ENCODE measurements around the gene LRRC4C. TPM values are rescaled to one million over a fixed set of nuclear protein-coding genes. Genes with fewer than 3 reads are reported as not detected.

LRRC4C gene
- total and polyA plus RNA-seq, 2 donors (not counting 1 experiment from before 2014, with no cell fraction given): under 0.01 to 0.02 TPM

DNA sequence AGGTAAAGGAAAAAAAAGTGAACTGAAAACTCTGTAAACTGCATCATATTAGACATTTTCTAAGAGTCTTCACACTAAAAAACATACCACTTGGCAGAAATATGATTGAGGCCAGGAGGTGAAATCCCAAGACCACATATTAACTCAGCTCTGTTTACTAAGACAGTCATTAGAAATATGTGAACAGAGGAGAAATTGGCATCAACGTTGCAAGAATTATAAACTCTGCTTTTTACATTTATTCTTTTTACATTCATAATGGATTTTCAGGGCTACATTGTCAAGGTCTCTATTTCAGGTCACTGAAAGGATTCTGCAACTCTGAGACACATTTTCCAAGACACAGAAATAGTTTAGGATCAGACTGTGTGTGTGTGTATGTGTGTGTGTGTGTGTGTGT, 1364.0 kb downstream of the LRRC4C start:
- TF ChIP-seq EZH2 (IDR thresholded peaks at IDR 0.05; ENCODE audit: low read length, missing control alignments): no peak
- no peak for TF ChIP-seq CTCF (conservative IDR thresholded peaks at IDR 0.05 in 1 of 2, IDR thresholded peaks at IDR 0.05 in 1 of 2; ENCODE audit: low read depth in 1 of 2, low read length in 2 of 2)

DNA sequence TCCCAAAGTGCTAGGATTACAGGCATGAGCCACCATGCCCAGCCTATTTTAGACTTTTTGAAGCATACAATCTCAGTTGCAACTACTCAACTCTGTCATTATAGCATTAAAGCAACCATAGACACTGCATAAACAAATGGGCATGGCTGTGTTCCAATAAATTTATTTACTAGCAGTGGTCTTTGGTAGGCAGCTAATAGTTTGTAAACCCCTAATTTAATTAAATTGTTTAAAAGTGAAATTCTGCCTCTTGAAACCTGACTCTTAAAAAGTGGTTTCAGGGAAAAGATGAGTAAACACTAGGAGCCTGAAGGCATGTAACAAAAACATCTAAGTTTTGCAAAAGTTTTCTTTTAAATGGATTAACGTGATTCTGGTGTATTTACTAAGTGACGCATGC, 1364.5 kb downstream of the LRRC4C start:
- H3K27ac ChIP-seq (ENCODE audit: insufficient read depth, low read length): no peak overlapping the region
- DNase-seq (ENCODE audit: low read depth in 2 of 2): no peak
- H3K9ac ChIP-seq (ENCODE audit: insufficient read depth, low read length): no peak overlapping the region
- H3K4me3 ChIP-seq (replicated peaks in 1 of 4; ENCODE audit: control extremely low read depth in 1 of 4, insufficient read depth in 1 of 4, low read depth in 3 of 4, low read length in 4 of 4): no peak overlapping the region
- no peak overlapping the region for H2AFZ ChIP-seq (ENCODE audit: low read length)
- H4K20me1 ChIP-seq (ENCODE audit: control insufficient read depth, extremely low read depth, insufficient read depth, low read length): no peaks in the 10 kb centered on the region
- H3K36me3 ChIP-seq (ENCODE audit: control insufficient read depth, insufficient read depth, low read length): no peaks in the 10 kb centered on the region
- H3K4me1 ChIP-seq (ENCODE audit: control insufficient read depth, extremely low read depth, insufficient read depth, low read length): no peaks in the 10 kb centered on the region
- H3K9me3 ChIP-seq (ENCODE audit: control insufficient read depth, insufficient read depth, low read depth, low read length): no peaks in the 10 kb centered on the region
- no peak for TF ChIP-seq EZH2 (IDR thresholded peaks at IDR 0.05; ENCODE audit: low read length, missing control alignments)
- no peak for TF ChIP-seq CTCF (conservative IDR thresholded peaks at IDR 0.05 in 1 of 2, IDR thresholded peaks at IDR 0.05 in 1 of 2; ENCODE audit: low read depth in 1 of 2, low read length in 2 of 2)
- H3K27me3 ChIP-seq (ENCODE audit: control insufficient read depth, insufficient read depth, low read length): no peaks in the 10 kb centered on the region
- no peaks in the 10 kb centered on the region for H3K79me2 ChIP-seq (ENCODE audit: control insufficient read depth, insufficient read depth, low read length)
- H3K4me2 ChIP-seq (ENCODE audit: extremely low read depth, insufficient read depth, low read length): no peak overlapping the region

More for the DNA sequence above, 1364.0 kb downstream of the LRRC4C start:
- H3K9me3 ChIP-seq (ENCODE audit: control insufficient read depth, insufficient read depth, low read depth, low read length): no peaks in the 10 kb centered on the region
- H4K20me1 ChIP-seq (ENCODE audit: control insufficient read depth, extremely low read depth, insufficient read depth, low read length): no peaks in the 10 kb centered on the region
- H2AFZ ChIP-seq (ENCODE audit: low read length): no peak overlapping the region
- no peak overlapping the region for H3K9ac ChIP-seq (ENCODE audit: insufficient read depth, low read length)
- H3K36me3 ChIP-seq (ENCODE audit: control insufficient read depth, insufficient read depth, low read length): no peaks in the 10 kb centered on the region
- H3K4me2 ChIP-seq (ENCODE audit: extremely low read depth, insufficient read depth, low read length): no peak overlapping the region
- no peak overlapping the region for H3K27ac ChIP-seq (ENCODE audit: insufficient read depth, low read length)
- H3K27me3 ChIP-seq (ENCODE audit: control insufficient read depth, insufficient read depth, low read length): no peaks in the 10 kb centered on the region
- no peaks in the 10 kb centered on the region for H3K4me1 ChIP-seq (ENCODE audit: control insufficient read depth, extremely low read depth, insufficient read depth, low read length)
- H3K79me2 ChIP-seq (ENCODE audit: control insufficient read depth, insufficient read depth, low read length): no peaks in the 10 kb centered on the region
- H3K4me3 ChIP-seq (replicated peaks in 1 of 4; ENCODE audit: control extremely low read depth in 1 of 4, insufficient read depth in 1 of 4, low read depth in 3 of 4, low read length in 4 of 4): no peak overlapping the region
- DNase-seq (ENCODE audit: low read depth in 2 of 2): no peak

DNA sequence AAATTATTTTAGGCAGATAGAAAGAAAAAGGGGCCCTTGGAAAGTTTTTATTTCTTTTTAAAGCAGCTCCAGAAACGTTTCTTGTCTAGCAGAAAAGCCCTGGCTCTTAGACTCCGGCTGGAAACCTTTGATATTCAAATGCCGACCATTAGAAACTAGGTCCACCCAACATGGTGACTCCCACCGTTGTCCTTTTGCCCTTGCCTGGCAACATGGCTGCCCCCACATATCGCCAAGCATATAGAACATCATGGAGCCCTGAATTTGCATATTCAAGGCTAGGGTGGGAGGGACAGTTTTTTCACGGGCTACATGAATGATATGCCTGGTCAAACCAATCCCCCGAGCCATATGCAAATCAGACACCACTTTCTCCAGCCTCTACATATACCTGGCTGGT, 1379.0 kb downstream of the LRRC4C start:
- no peak overlapping the region for H3K27ac ChIP-seq (ENCODE audit: insufficient read depth, low read length)
- no peaks in the 10 kb centered on the region for H3K27me3 ChIP-seq (ENCODE audit: control insufficient read depth, insufficient read depth, low read length)
- TF ChIP-seq CTCF (conservative IDR thresholded peaks at IDR 0.05 in 1 of 2, IDR thresholded peaks at IDR 0.05 in 1 of 2; ENCODE audit: low read depth in 1 of 2, low read length in 2 of 2) (no peak), EZH2 (IDR thresholded peaks at IDR 0.05; ENCODE audit: low read length, missing control alignments) (no peak)
- no peaks in the 10 kb centered on the region for H4K20me1 ChIP-seq (ENCODE audit: control insufficient read depth, extremely low read depth, insufficient read depth, low read length)
- H3K79me2 ChIP-seq (ENCODE audit: control insufficient read depth, insufficient read depth, low read length): no peaks in the 10 kb centered on the region
- DNase-seq (ENCODE audit: low read depth in 2 of 2): no peak
- no peak overlapping the region for H3K9ac ChIP-seq (ENCODE audit: insufficient read depth, low read length)
- no peak overlapping the region for H3K4me3 ChIP-seq (replicated peaks in 1 of 4; ENCODE audit: control extremely low read depth in 1 of 4, insufficient read depth in 1 of 4, low read depth in 3 of 4, low read length in 4 of 4)
- no peaks in the 10 kb centered on the region for H3K4me1 ChIP-seq (ENCODE audit: control insufficient read depth, extremely low read depth, insufficient read depth, low read length)
- H3K4me2 ChIP-seq (ENCODE audit: extremely low read depth, insufficient read depth, low read length): no peak overlapping the region
- no peaks in the 10 kb centered on the region for H3K36me3 ChIP-seq (ENCODE audit: control insufficient read depth, insufficient read depth, low read length)
- H3K9me3 ChIP-seq (ENCODE audit: control insufficient read depth, insufficient read depth, low read depth, low read length): no peaks in the 10 kb centered on the region
- no peak overlapping the region for H2AFZ ChIP-seq (ENCODE audit: low read length)

Data from fibroblast of lung (primary cell).